PC-3 (cell line): Measurements from ENCODE around the gene CDA. TPM values are rescaled to one million over a fixed set of nuclear protein-coding genes. Genes with fewer than 3 reads are reported as not detected.

Source experiments
- ATAC-seq: fragments of 200-7000 bp; cut with Tn5 transposase; 2 replicates; pipeline ENCODE4 v1.9.1; 2020; ENCODE audit warnings: mild to moderate bottlenecking, moderate library complexity
- BruUV-seq: library from RNA; stranded (reverse); fragments of 400-500 nt; replicated peaks from 2 replicates; lab custom pipeline; 2021; lab: Mats Ljungman, UMichigan
- CTCF ChIA-PET: fragments of 300-600 bp; sonication (Branson Sonifier 250); formaldehyde crosslinking; loops from one replicate; lab custom pipeline; 2022; ENCODE audit warnings: antibody characterized with exemption; lab: Charles Lee
- POLR2A ChIA-PET: fragments of 300-600 bp; sonication (Branson Sonifier 250); formaldehyde crosslinking; loops from one replicate; lab custom pipeline; 2022; ENCODE audit warnings: antibody characterized with exemption; ENCODE audit not compliant: unreplicated experiment; lab: Charles Lee
- DNase-seq: peaks from one replicate; pipeline ENCODE4 v3.0.0-alpha.2; 2015
- H2AFZ ChIP-seq: fragments of 300-600 bp; sonication (generic); 2 replicates; pipeline ENCODE4 v1.6.0; 2016; ENCODE audit warnings: antibody characterized with exemption, low read length
- H3F3A ChIP-seq: fragments of 300-600 bp; sonication (generic); one replicate; pipeline ENCODE4 v1.6.0; 2017; ENCODE audit warnings: antibody characterized with exemption, low read length, control low read depth, mild to moderate bottlenecking; ENCODE audit not compliant: unreplicated experiment
- H3K27ac ChIP-seq: fragments of 300-600 bp; sonication (generic); 2 replicates; pipeline ENCODE4 v1.5.1; 2016; ENCODE audit warnings: mild to moderate bottlenecking, low read length
- H3K27me3 ChIP-seq: fragments of 300-600 bp; sonication (generic); 2 replicates; pipeline ENCODE4 v1.6.1; 2016; ENCODE audit warnings: low read length, mixed read lengths
- H3K36me3 ChIP-seq: fragments of 300-600 bp; sonication (generic); 2 replicates; pipeline ENCODE4 v1.6.1; 2016; ENCODE audit warnings: low read depth, mixed run types, low read length, mixed read lengths
- H3K4me1 ChIP-seq: fragments of 300-600 bp; sonication (generic); 2 replicates; pipeline ENCODE4 v1.5.1; 2016; ENCODE audit warnings: low read length; ENCODE audit not compliant: insufficient read depth
- H3K4me2 ChIP-seq: fragments of 300-600 bp; sonication (generic); 2 replicates; pipeline ENCODE4 v1.6.0; 2016; ENCODE audit warnings: low read length
- H3K4me3 ChIP-seq: fragments of 300-600 bp; sonication (generic); 2 replicates; pipeline ENCODE4 v1.5.1; 2016; ENCODE audit warnings: mild to moderate bottlenecking, low read length, mixed read lengths
- H3K79me2 ChIP-seq: fragments of 300-600 bp; sonication (generic); 2 replicates; pipeline ENCODE4 v1.6.1; 2017; ENCODE audit warnings: low read length, mixed read lengths
- H3K9ac ChIP-seq: fragments of 300-600 bp; sonication (generic); 2 replicates; pipeline ENCODE4 v1.6.0; 2016; ENCODE audit warnings: mild to moderate bottlenecking, low read length
- H3K9me2 ChIP-seq: fragments of 300-600 bp; sonication (generic); replicated peaks from 2 replicates; pipeline ENCODE4 v1.6.1; 2016; ENCODE audit warnings: mixed run types, low read length, mixed read lengths
- H3K9me3 ChIP-seq: fragments of 300-600 bp; sonication (generic); 2 replicates; pipeline ENCODE4 v1.6.1; 2016; ENCODE audit warnings: low read length, mixed read lengths
- H4K20me1 ChIP-seq: fragments of 300-600 bp; sonication (generic); 2 replicates; pipeline ENCODE4 v1.6.1; 2016; ENCODE audit warnings: low read length, mixed read lengths
- EZH2 ChIP-seq: fragments of 300-600 bp; sonication (generic); IDR thresholded peaks from one replicate; pipeline ENCODE4 v1.6.1; 2017; ENCODE audit warnings: antibody characterized with exemption, mild to moderate bottlenecking, low read length; ENCODE audit not compliant: unreplicated experiment
- EZH2phosphoT487 ChIP-seq: fragments of 300-600 bp; sonication (generic); IDR thresholded peaks from 2 replicates; pipeline ENCODE4 v1.6.1; 2018; ENCODE audit warnings: mild to moderate bottlenecking, antibody characterized with exemption, low read length, borderline replicate concordance
- intact Hi-C: fragments of 100-400 bp; cut with micrococcal nuclease; formaldehyde crosslinking; loops from 2 replicates; pipeline ENCODE4 v1.9.0; 2023
- total RNA-seq: library from RNA; depleted of rRNA; stranded (reverse); fragments of >200 nt; gene quantifications from 2 replicates; pipeline ENCODE4 v1.2.3, GENCODE V29; 2014
- TF ChIP-seq, protein P1 (sequence below): fragments of 300-600 bp; sonication (generic); conservative IDR thresholded peaks from 2 replicates; pipeline ENCODE4 v1.5.1; 2017; ENCODE audit warnings: antibody characterized with exemption, low read depth, mild to moderate bottlenecking, low read length

CDA gene
- total RNA-seq, 1 experiment from 2014 or later: 36.3 TPM

DNA sequence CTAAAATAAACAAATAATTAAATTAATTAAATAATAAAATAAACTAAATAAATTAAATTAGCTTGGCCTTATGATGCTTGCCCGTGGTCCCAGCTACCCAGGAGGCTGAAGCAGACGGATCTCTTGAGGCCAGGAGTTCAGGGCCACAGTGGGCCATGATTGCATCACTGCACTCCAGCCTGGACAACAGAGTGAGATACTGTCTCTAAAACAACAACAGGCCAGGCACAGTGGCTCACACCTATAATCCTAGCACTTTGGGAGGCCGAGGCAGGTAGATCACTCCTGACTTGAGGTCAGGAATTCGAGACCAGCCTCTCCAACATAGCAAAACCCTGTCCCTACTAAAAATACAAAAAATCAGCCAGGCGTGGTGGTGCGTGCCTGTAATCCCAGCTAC, 32.1 kb downstream of the CDA start:
- BruUV-seq: no TSS peak
- Histone ChIP-seq H3K4me1 (peaks cover 4% of the 10 kb centered on the region; the same call in 1 of the 2 replicates), H3K36me3 (peaks cover 2% of the 10 kb centered on the region), H3F3A (no peaks in the 10 kb centered on the region), H3K9me2 (no peaks in the 10 kb centered on the region), H3K79me2 (no peaks in the 10 kb centered on the region), H3K27ac (no peak overlapping the region), H3K27me3 (no peaks in the 10 kb centered on the region), H3K9ac (no peak overlapping the region), H3K4me3 (no peak overlapping the region), H3K9me3 (no peaks in the 10 kb centered on the region), H2AFZ (no peak overlapping the region), H4K20me1 (no peaks in the 10 kb centered on the region), H3K4me2 (no peak overlapping the region)
- no peak for DNase-seq
- ChIA-PET POLR2A (no interaction called here), CTCF (no interaction called here)
- ATAC-seq: no peak
- intact Hi-C loops: no loop called here
- TF ChIP-seq EZH2 (no peak), EZH2phosphoT487 (no peak)
- TF ChIP-seq, protein P1, sequence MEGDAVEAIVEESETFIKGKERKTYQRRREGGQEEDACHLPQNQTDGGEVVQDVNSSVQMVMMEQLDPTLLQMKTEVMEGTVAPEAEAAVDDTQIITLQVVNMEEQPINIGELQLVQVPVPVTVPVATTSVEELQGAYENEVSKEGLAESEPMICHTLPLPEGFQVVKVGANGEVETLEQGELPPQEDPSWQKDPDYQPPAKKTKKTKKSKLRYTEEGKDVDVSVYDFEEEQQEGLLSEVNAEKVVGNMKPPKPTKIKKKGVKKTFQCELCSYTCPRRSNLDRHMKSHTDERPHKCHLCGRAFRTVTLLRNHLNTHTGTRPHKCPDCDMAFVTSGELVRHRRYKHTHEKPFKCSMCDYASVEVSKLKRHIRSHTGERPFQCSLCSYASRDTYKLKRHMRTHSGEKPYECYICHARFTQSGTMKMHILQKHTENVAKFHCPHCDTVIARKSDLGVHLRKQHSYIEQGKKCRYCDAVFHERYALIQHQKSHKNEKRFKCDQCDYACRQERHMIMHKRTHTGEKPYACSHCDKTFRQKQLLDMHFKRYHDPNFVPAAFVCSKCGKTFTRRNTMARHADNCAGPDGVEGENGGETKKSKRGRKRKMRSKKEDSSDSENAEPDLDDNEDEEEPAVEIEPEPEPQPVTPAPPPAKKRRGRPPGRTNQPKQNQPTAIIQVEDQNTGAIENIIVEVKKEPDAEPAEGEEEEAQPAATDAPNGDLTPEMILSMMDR: no peak

DNA sequence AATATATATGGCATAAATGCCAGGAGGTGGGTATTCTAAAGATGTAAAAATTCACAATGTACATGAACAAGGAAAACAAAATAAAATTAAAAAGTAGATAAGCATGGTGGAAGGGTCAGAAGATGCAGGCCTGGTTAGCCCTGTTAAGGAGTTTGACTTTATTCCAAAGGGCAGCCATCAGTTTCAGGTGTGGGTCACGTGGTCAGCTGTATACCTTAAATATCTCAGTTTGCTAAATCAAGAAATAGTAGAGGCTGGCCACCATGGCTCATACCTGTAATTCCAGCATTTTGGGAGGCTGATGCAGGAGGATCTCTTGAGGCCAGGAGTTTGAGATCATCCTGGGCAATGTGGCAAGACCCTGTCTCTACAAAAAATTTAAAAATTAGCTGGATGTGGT, 35.8 kb downstream of the CDA start:
- ATAC-seq: no peak
- H3K27me3 ChIP-seq: no peaks in the 10 kb centered on the region
- no peak for DNase-seq
- BruUV-seq: no TSS peak
- no peaks in the 10 kb centered on the region for H3K36me3 ChIP-seq
- ChIA-PET CTCF (interaction anchor here (0.5 kb wide), 1 partner anchor 191 kb away, joined by 3 read pairs; no protein-coding TSS in a partner anchor), POLR2A (no interaction called here)
- H3F3A ChIP-seq: no peaks in the 10 kb centered on the region
- no peaks in the 10 kb centered on the region for H3K9me2 ChIP-seq
- intact Hi-C loops: no loop called here
- H3K27ac ChIP-seq: no peak overlapping the region
- H3K9me3 ChIP-seq: no peaks in the 10 kb centered on the region
- H3K4me2 ChIP-seq: no peak overlapping the region
- H3K9ac ChIP-seq: no peak overlapping the region
- no peaks in the 10 kb centered on the region for H4K20me1 ChIP-seq
- TF ChIP-seq EZH2phosphoT487 (no peak), EZH2 (no peak)
- TF ChIP-seq, protein P1: no peak
- no peaks in the 10 kb centered on the region for H3K79me2 ChIP-seq
- H3K4me1 ChIP-seq: no peaks in the 10 kb centered on the region
- no peak overlapping the region for H3K4me3 ChIP-seq
- no peak overlapping the region for H2AFZ ChIP-seq

DNA sequence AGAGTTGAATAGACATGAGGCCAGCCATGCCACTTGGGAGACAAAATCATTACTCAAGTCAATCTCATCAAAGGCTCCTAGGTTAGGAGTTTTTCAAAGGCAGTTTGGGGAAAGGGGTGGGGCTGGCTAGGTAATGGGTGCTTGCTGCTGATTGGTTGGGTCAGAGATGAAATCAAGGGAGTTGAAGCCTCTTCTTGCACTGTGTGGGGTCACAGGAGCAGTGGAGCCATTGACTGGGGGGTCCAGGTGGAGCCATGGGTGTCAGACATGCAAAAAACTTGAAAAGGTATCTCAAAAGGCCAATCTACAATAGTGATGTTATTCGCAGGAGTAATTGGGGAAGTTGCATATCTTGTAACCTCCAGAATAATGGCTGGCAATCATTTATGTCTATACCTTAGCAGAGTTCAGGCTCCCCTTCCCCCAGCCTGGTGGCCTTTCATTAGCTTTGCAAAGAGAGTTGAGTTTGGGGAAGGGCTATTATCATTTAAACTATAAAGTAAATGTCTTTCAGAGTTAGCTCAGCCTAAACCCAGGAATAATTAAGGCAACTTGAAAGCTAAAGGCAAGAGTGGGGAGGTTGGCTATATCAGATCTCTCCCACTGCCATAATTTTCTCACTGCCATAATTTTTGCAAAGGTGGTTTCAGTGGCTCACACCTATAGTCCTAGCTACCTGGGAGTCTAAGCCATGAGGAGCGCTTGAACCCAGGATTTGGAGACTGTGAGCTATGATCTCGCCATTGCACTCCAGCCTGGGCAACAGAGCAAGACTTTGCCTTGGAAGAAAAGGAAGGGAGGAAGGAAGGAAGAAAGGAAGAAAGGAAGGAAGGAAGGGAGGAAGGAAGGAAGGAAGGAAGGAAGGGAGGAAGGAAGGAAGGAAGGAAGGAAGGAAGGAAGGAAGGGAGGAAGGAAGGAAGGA, 36.5 kb downstream of the CDA start:
- intact Hi-C loops: no loop called here
- POLR2A ChIA-PET: no interaction called here
- Histone ChIP-seq H3K27ac (no peak overlapping the region), H3K4me2 (no peak overlapping the region), H2AFZ (no peak overlapping the region), H3K36me3 (no peaks in the 10 kb centered on the region), H3K4me3 (no peak overlapping the region), H3K9me3 (no peaks in the 10 kb centered on the region), H3K9me2 (no peaks in the 10 kb centered on the region), H3K4me1 (no peaks in the 10 kb centered on the region), H3K9ac (no peak overlapping the region), H4K20me1 (no peaks in the 10 kb centered on the region), H3K27me3 (no peaks in the 10 kb centered on the region), H3K79me2 (no peaks in the 10 kb centered on the region), H3F3A (no peaks in the 10 kb centered on the region)
- ATAC-seq: no peak
- no peak for DNase-seq
- no peak for TF ChIP-seq EZH2phosphoT487
- TF ChIP-seq, protein P1: no peak
- no peak for TF ChIP-seq EZH2
- CTCF ChIA-PET: no interaction called here
- BruUV-seq: no TSS peak
